ENCODE measurements around the gene TSHZ2. TPM values are rescaled to one million over a fixed set of nuclear protein-coding genes. Genes with fewer than 3 reads are reported as not detected.

TSHZ2 gene
- total and polyA plus RNA-seq, 9 of the 15 experiments (the other 6 are each of a cell fraction or from before 2014, with no cell fraction given): 0.03 to 0.20 (median 0.05) TPM; not detected in 4

DNA sequence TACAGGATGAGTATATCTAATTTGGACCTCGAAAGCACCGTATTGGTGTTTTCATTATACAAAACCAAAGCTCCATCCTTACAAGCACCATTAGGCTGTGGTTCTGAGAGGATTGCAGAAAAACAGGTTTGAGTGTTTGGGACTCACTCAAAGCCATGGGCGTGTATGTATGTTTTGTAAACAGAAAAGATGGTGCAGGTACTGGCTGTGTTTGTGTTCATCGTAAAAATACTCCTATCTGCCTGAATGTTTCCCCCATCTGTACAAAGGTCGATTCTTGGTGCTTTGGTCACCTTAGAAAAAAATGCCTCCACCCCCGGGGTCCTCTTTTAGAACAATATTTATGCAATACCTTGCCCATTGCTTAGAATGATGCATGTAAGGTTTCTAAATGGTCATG is 286.6 kb downstream of the TSHZ2 start (continued):
- no peak for TF ChIP-seq JUNB (CRISPR knock-in tag; conservative IDR thresholded peaks at IDR 0.05)
- TF ChIP-seq, protein P1, sequence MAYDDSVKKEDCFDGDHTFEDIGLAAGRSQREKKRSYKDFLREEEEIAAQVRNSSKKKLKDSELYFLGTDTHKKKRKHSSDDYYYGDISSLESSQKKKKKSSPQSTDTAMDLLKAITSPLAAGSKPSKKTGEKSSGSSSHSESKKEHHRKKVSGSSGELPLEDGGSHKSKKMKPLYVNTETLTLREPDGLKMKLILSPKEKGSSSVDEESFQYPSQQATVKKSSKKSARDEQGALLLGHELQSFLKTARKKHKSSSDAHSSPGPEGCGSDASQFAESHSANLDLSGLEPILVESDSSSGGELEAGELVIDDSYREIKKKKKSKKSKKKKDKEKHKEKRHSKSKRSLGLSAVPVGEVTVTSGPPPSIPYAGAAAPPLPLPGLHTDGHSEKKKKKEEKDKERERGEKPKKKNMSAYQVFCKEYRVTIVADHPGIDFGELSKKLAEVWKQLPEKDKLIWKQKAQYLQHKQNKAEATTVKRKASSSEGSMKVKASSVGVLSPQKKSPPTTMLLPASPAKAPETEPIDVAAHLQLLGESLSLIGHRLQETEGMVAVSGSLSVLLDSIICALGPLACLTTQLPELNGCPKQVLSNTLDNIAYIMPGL (CRISPR knock-in tag; IDR thresholded peaks at IDR 0.05): no peak

DNA sequence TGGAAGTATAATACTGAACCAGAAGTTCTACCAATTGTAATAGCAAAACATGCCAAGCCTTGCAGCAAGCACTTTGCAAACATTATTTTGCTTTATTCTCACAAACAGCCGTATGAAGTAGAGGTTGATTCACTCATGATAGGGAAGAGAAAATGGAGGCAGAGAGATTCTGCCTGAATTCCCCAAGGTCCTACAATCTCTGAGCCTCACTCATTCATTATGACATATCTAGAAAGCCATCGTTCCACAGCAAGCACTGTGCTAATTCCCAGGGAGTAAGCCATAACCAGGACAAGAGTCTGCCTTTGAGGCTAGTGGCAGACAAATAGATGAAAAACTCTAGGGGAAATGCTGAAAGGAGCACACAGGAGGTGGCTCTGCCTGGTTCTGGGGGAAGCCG is 288.0 kb downstream of the TSHZ2 start:
- H3K27ac ChIP-seq (ENCODE audit: extremely low read depth, low read depth, low read length): no peak overlapping the region
- H3K4me2 ChIP-seq (ENCODE audit: insufficient read depth, low read length): no peak overlapping the region
- no TSS peak for BruUV-seq (replicated peaks)
- 3% methylated on average over 3 of the region's 3 CpGs for WGBS (ENCODE audit: insufficient coverage, low coverage, missing lambda C conversion rate)
- TF ChIP-seq MCM3 (IDR thresholded peaks at IDR 0.05) (no peak), ZNF143 (CRISPR knock-in tag; IDR thresholded peaks at IDR 0.05) (no peak), FOS (IDR thresholded peaks at IDR 0.05; ENCODE audit: extremely low read depth, insufficient read length) (no peak), CBX1 (IDR thresholded peaks at IDR 0.05; ENCODE audit: low read depth) (no peak), ZEB2 (IDR thresholded peaks at IDR 0.05) (no peak)
- H2AFZ ChIP-seq (ENCODE audit: low read depth, low read length): no peak overlapping the region
- H3K36me3 ChIP-seq (ENCODE audit: control insufficient read depth, insufficient read depth, low read length): no peaks in the 10 kb centered on the region
- ChIA-PET CTCF (ENCODE audit: low intra/inter-chr PET ratio) (no interaction called here), POLR2A (no interaction called here)
- no peak overlapping the region for H3K9ac ChIP-seq (ENCODE audit: insufficient read depth in 1 of 2, low read depth in 2 of 2, low read length in 2 of 2)
- intact Hi-C loops (cut with micrococcal nuclease): no loop called here
- no peak overlapping the region for H3K4me3 ChIP-seq
- FAIRE-seq: no peak
- no peak for DNase-seq (ENCODE audit: extremely low read depth in 1 of 4, low spot score in 3 of 4)
- no peak for ATAC-seq
- no peaks in the 10 kb centered on the region for H3K9me3 ChIP-seq (replicated peaks; ENCODE audit: control insufficient read depth, insufficient read depth, low read depth, low read length)
- H3K9me1 ChIP-seq (ENCODE audit: control insufficient read depth, insufficient read depth, low read length): no peaks in the 10 kb centered on the region
- peaks cover 38 to 54% of the 10 kb centered on the region in 2 experiments for H3K27me3 ChIP-seq (ENCODE audit: control insufficient read depth in 2 of 2, insufficient read depth in 2 of 2, low read length in 2 of 2)
- H3K79me2 ChIP-seq (ENCODE audit: control insufficient read depth, insufficient read depth, low read length): no peaks in the 10 kb centered on the region
- in situ Hi-C loops (cut with MboI): no loop called here
- no peaks in the 10 kb centered on the region for H4K20me1 ChIP-seq (replicated peaks; ENCODE audit: control insufficient read depth, insufficient read depth, low read length)
- peaks cover 0 to 2% of the 10 kb centered on the region in 2 experiments; a peak in 1 of 5 replicates for H3K4me1 ChIP-seq (replicated peaks in 1 of 2; ENCODE audit: control insufficient read depth in 2 of 2, insufficient read depth in 2 of 2, low read length in 2 of 2)
